ENCODE data around the gene PTPN14.
"Not testable (repeated sequence)": the region's sequence is repeated elsewhere in the genome, so short reads cannot be mapped to it uniquely, and the experiment has no call there.

PTPN14 gene

GRCh38 chr1:214551436-214552173 lies at the start of gene PTPN14:
Gene PTPN14, minus strand, starts transcription at chr1:214551602. Its CDS starts 86,799 bp downstream, at chr1:214464803.
- TF ChIP-seq CTCF (conservative IDR thresholded peaks at IDR 0.05; ENCODE audit: control insufficient read depth, insufficient read depth, low read depth, low read length), result peak; percentile 36
- H3K4me3 ChIP-seq (ENCODE audit: control insufficient read depth, low read depth, low read length), result peak within 1 kb of the TSS; percentile 90
- DNase-seq (ENCODE audit: low read depth), result peak; percentile 89

- no peak overlapping the region for H3K4me3 ChIP-seq (ENCODE audit: control insufficient read depth, low read depth, low read length)
- TF ChIP-seq CTCF (conservative IDR thresholded peaks at IDR 0.05; ENCODE audit: control insufficient read depth, insufficient read depth, low read depth, low read length), result no peak
- DNase-seq (ENCODE audit: low read depth), result no peak
Observed at GRCh38 chr1:214593158-214593557, 41.8 kb upstream of the PTPN14 start.

GRCh38 chr1:214591918-214592317 lies 40.5 kb upstream of the PTPN14 start:
- not testable (repeated sequence) for DNase-seq (ENCODE audit: low read depth)

GRCh38 chr1:214590696-214591095 lies 39.3 kb upstream of the PTPN14 start:
- TF ChIP-seq CTCF (conservative IDR thresholded peaks at IDR 0.05; ENCODE audit: control insufficient read depth, insufficient read depth, low read depth, low read length), result no peak

More at GRCh38 chr1:214591918-214592317, 40.5 kb upstream of the PTPN14 start:
- not testable (repeated sequence) for H3K4me3 ChIP-seq (ENCODE audit: control insufficient read depth, low read depth, low read length)

GRCh38 chr1:214588963-214589597 lies 37.7 kb upstream of the PTPN14 start:
- no peak for TF ChIP-seq CTCF (conservative IDR thresholded peaks at IDR 0.05; ENCODE audit: control insufficient read depth, insufficient read depth, low read depth, low read length)
- peak; percentile 54 for DNase-seq (ENCODE audit: low read depth)
- no peak overlapping the region for H3K4me3 ChIP-seq (ENCODE audit: control insufficient read depth, low read depth, low read length)

More at GRCh38 chr1:214590696-214591095, 39.3 kb upstream of the PTPN14 start:
- DNase-seq (ENCODE audit: low read depth), result no peak
- H3K4me3 ChIP-seq (ENCODE audit: control insufficient read depth, low read depth, low read length), result no peak overlapping the region

GRCh38 chr1:214587165-214587564 lies 35.8 kb upstream of the PTPN14 start:
- no peak overlapping the region for H3K4me3 ChIP-seq (ENCODE audit: control insufficient read depth, low read depth, low read length)
- TF ChIP-seq CTCF (conservative IDR thresholded peaks at IDR 0.05; ENCODE audit: control insufficient read depth, insufficient read depth, low read depth, low read length), result no peak
- no peak for DNase-seq (ENCODE audit: low read depth)

GRCh38 chr1:214586621-214587020 lies 35.2 kb upstream of the PTPN14 start:
- no peak for TF ChIP-seq CTCF (conservative IDR thresholded peaks at IDR 0.05; ENCODE audit: control insufficient read depth, insufficient read depth, low read depth, low read length)
- no peak overlapping the region for H3K4me3 ChIP-seq (ENCODE audit: control insufficient read depth, low read depth, low read length)
- DNase-seq (ENCODE audit: low read depth), result no peak
